SK-N-SH treated with all-trans-retinoic acid at 6 μM for 48 hours (cell line): ENCODE measurements around the gene RPS6KC1.

Experiments used
- ATAC-seq: fragments of 200-7000 bp; cut with Tn5 transposase; 3 replicates; pipeline ENCODE4 v1.9.1; 2020; ENCODE audit warnings: mild to moderate bottlenecking, moderate library complexity
- ARNTL ChIP-seq: fragments of 450-650 bp; formaldehyde crosslinking; IDR thresholded peaks from 2 replicates; pipeline ENCODE4 v1.5.0; 2020; ENCODE audit warnings: low read depth, mild to moderate bottlenecking, moderate library complexity, borderline replicate concordance
- BACH2 ChIP-seq: fragments of 250-450 bp; sonication (Bioruptor Pico); IDR thresholded peaks from 2 replicates; pipeline ENCODE4 v1.9.0; 2021; ENCODE audit warnings: mild to moderate bottlenecking, borderline replicate concordance
- CSDC2 ChIP-seq: fragments of 250-450 bp; sonication (Bioruptor Pico); IDR thresholded peaks from 2 replicates; pipeline ENCODE4 v1.5.0; 2020; ENCODE audit warnings: mild to moderate bottlenecking, moderate library complexity
- GLIS3 ChIP-seq: fragments of 250-450 bp; sonication (Bioruptor Pico); IDR thresholded peaks from 2 replicates; pipeline ENCODE4 v1.5.0; 2020; ENCODE audit warnings: mild to moderate bottlenecking, moderate library complexity
- ISL1 ChIP-seq: fragments of 250-450 bp; sonication (Bioruptor Pico); IDR thresholded peaks from 2 replicates; pipeline ENCODE4 v2.1.2; 2022; ENCODE audit warnings: mild to moderate bottlenecking, moderate library complexity
- OSR1 ChIP-seq: fragments of 250-450 bp; sonication (Bioruptor Pico); IDR thresholded peaks from 2 replicates; pipeline ENCODE4 v1.8.0; 2022; ENCODE audit warnings: moderate library complexity, mild to moderate bottlenecking, inconsistent platforms
- PPARA ChIP-seq: fragments of 250-450 bp; sonication (Bioruptor Pico); IDR thresholded peaks from 2 replicates; pipeline ENCODE4 v1.5.0; 2020; ENCODE audit warnings: mild to moderate bottlenecking, borderline replicate concordance
- TCF4 ChIP-seq: fragments of 250-450 bp; sonication (Bioruptor Pico); IDR thresholded peaks from 2 replicates; pipeline ENCODE4 v1.8.0; 2021; ENCODE audit warnings: mild to moderate bottlenecking, moderate library complexity, borderline replicate concordance
- TOX ChIP-seq: fragments of 250-450 bp; sonication (Bioruptor Pico); IDR thresholded peaks from 2 replicates; pipeline ENCODE4 v1.8.0; 2021; ENCODE audit warnings: mild to moderate bottlenecking, moderate library complexity, borderline replicate concordance
- ZC3H10 ChIP-seq: fragments of 250-450 bp; sonication (Bioruptor Pico); IDR thresholded peaks from 2 replicates; pipeline ENCODE4 v1.5.1; 2021; ENCODE audit warnings: mild to moderate bottlenecking, moderate library complexity
- ZFP30 ChIP-seq: fragments of 450-650 bp; formaldehyde crosslinking; IDR thresholded peaks from 2 replicates; pipeline ENCODE4 v1.5.0; 2022; ENCODE audit warnings: mild to moderate bottlenecking, moderate library complexity
- ZNF565 ChIP-seq: fragments of 450-650 bp; formaldehyde crosslinking; conservative IDR thresholded peaks from 2 replicates; pipeline ENCODE4 v1.5.0; 2020; ENCODE audit warnings: low read depth, mild to moderate bottlenecking, moderate library complexity
- ZNF8 ChIP-seq: fragments of 450-650 bp; formaldehyde crosslinking; IDR thresholded peaks from 2 replicates; pipeline ENCODE4 v1.5.0; 2020; ENCODE audit warnings: mild to moderate bottlenecking, moderate library complexity
- TF ChIP-seq, protein P1 (sequence below): fragments of 250-450 bp; sonication (Bioruptor Pico); IDR thresholded peaks from 2 replicates; pipeline ENCODE4 v1.5.1; 2021; ENCODE audit warnings: mild to moderate bottlenecking, moderate library complexity
- TF ChIP-seq, protein P2 (sequence below): fragments of 250-450 bp; sonication (Bioruptor Pico); IDR thresholded peaks from 2 replicates; pipeline ENCODE4 v1.5.0; 2020; ENCODE audit warnings: mild to moderate bottlenecking, moderate library complexity
- TF ChIP-seq, protein P3 (sequence below): fragments of 250-450 bp; sonication (Bioruptor Pico); IDR thresholded peaks from 2 replicates; pipeline ENCODE4 v1.8.0; 2021; ENCODE audit warnings: low read depth, mild to moderate bottlenecking, moderate library complexity, borderline replicate concordance

Gene RPS6KC1

DNA sequence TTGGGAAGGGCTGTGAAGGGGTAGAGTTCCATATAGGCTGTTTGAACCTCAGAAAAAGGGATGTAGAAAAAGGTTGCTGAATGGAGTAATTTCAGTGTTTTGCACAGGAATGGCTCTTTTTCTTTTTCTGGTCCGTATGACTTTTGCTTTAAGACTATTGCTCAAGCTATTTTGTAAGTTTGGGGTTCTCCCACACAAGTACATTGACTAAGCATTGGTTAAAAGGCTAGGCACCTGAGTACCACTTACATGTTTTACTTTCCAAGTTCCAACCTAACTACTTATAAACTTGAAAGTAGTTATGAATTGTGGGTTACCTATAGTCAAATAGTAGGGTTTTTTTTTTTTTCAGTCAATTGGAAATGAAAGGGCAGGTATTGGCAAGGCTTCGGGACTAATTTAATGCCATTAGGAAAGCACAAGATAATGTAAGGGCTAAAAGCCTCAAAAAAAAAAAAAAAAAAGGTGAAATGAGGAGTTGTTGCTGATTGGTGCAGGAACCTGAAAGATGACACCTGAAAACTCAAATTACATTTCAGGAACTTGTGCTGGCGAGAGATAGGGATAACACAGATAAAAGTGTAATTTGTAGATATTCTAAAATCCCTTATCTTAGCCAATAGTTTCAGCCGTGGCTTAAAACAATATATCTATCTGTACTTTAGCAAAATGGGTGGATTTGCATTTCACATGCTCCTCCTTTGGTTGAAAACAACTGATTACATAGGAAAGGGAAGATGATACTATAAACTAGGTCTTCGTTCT lies 209.5 kb downstream of the RPS6KC1 start:
- TF ChIP-seq ISL1 (CRISPR knock-in tag): no peak
- TF ChIP-seq BACH2 (CRISPR knock-in tag): no peak
- no peak for TF ChIP-seq ZFP30 (CRISPR knock-in tag)
- TF ChIP-seq, protein P1, sequence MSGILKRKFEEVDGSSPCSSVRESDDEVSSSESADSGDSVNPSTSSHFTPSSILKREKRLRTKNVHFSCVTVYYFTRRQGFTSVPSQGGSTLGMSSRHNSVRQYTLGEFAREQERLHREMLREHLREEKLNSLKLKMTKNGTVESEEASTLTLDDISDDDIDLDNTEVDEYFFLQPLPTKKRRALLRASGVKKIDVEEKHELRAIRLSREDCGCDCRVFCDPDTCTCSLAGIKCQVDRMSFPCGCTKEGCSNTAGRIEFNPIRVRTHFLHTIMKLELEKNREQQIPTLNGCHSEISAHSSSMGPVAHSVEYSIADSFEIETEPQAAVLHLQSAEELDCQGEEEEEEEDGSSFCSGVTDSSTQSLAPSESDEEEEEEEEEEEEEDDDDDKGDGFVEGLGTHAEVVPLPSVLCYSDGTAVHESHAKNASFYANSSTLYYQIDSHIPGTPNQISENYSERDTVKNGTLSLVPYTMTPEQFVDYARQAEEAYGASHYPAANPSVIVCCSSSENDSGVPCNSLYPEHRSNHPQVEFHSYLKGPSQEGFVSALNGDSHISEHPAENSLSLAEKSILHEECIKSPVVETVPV: no peak
- no peak for TF ChIP-seq OSR1
- no peak for ATAC-seq

DNA sequence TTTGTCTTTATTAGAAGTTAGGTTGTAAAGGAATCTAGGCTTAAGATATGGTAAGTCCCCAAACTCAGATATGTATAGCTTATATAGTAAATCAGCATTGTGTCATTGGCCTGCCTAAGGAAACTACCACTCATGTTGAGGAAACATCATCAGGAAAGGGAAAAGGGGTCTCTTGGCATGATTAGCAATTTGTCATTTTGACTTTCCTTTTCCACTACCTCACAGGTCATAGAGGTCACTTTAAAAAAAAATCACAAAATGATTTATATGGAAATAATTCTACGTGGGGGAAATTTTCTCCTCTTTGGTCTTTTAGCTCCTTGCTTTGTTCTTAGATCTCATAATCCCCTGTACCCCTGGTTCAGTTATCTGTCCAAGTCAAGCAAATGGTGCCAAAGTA lies 213.5 kb downstream of the RPS6KC1 start:
- TF ChIP-seq ARNTL (CRISPR knock-in tag): no peak
- no peak for TF ChIP-seq ZNF8 (CRISPR knock-in tag)
- TF ChIP-seq, protein P2, sequence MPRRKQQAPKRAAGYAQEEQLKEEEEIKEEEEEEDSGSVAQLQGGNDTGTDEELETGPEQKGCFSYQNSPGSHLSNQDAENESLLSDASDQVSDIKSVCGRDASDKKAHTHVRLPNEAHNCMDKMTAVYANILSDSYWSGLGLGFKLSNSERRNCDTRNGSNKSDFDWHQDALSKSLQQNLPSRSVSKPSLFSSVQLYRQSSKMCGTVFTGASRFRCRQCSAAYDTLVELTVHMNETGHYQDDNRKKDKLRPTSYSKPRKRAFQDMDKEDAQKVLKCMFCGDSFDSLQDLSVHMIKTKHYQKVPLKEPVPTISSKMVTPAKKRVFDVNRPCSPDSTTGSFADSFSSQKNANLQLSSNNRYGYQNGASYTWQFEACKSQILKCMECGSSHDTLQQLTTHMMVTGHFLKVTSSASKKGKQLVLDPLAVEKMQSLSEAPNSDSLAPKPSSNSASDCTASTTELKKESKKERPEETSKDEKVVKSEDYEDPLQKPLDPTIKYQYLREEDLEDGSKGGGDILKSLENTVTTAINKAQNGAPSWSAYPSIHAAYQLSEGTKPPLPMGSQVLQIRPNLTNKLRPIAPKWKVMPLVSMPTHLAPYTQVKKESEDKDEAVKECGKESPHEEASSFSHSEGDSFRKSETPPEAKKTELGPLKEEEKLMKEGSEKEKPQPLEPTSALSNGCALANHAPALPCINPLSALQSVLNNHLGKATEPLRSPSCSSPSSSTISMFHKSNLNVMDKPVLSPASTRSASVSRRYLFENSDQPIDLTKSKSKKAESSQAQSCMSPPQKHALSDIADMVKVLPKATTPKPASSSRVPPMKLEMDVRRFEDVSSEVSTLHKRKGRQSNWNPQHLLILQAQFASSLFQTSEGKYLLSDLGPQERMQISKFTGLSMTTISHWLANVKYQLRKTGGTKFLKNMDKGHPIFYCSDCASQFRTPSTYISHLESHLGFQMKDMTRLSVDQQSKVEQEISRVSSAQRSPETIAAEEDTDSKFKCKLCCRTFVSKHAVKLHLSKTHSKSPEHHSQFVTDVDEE (CRISPR knock-in tag): no peak
- TF ChIP-seq ZNF565: no peak
- TF ChIP-seq BACH2 (CRISPR knock-in tag): no peak
- ATAC-seq: no peak

DNA sequence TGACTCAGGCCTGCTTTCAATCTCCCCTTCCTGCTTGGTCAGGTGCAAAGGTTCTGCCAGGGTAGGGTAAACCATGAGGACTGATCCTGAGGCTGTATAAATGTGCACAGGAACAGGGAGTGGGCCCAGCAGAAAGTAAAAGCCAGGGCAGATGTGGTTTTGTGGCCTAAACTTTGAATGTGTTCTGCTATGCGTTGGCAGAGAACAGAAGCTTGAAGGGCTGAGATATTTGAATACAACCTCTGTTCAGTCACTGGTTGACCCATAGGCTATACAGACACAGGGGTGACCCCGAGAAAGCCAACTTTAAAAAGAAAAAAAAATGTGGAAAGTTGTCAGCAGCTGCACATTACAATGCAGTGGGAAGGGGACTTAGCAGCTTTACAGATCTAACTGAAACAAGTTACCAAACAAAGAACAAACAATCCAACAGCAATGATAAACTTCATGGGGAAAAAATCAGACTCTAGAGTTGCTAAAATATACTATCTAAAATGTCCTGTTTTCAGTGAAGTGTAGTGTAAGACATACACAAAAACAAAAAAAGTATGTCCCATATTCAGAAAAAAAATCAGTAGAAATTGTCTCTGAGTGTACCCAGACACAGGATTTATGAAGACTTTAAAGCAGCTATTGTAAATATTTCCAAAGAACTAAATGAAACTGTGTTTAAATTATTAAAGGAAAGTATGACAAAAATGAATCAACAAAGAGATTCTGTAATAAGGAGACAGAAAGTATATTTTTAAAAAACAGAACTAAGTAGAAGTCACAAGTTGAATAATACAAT lies 216.1 kb downstream of the RPS6KC1 start:
- no peak for ATAC-seq
- TF ChIP-seq, protein P1: no peak
- no peak for TF ChIP-seq CSDC2 (CRISPR knock-in tag)
- no peak for TF ChIP-seq ZC3H10 (CRISPR knock-in tag)

DNA sequence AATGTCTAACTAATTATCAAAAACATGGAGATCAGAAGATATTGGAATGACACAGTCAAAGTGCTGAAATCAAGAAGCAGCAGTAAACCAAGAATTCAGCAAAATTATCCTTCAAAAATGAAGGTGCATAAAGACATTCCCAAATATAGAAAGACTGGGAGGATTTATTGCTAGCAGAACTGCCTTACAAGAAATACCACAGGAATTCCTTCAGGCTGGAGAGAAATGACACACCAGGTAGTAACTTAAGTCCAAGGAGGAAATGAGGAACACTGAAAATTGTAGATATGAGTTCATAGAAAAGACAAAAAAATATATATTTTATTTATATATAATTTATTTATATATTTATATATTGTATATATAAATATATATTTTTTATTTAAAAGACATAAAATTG lies 217.2 kb downstream of the RPS6KC1 start:
- TF ChIP-seq TOX (CRISPR knock-in tag) (no peak), ZNF565 (no peak), GLIS3 (CRISPR knock-in tag) (no peak), PPARA (no peak), ZNF8 (CRISPR knock-in tag) (no peak), ZFP30 (CRISPR knock-in tag) (no peak)
- TF ChIP-seq, protein P1: no peak
- TF ChIP-seq, protein P3, sequence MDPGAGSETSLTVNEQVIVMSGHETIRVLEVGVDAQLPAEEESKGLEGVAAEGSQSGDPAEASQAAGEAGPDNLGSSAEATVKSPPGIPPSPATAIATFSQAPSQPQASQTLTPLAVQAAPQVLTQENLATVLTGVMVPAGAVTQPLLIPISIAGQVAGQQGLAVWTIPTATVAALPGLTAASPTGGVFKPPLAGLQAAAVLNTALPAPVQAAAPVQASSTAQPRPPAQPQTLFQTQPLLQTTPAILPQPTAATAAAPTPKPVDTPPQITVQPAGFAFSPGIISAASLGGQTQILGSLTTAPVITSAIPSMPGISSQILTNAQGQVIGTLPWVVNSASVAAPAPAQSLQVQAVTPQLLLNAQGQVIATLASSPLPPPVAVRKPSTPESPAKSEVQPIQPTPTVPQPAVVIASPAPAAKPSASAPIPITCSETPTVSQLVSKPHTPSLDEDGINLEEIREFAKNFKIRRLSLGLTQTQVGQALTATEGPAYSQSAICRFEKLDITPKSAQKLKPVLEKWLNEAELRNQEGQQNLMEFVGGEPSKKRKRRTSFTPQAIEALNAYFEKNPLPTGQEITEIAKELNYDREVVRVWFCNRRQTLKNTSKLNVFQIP (CRISPR knock-in tag): no peak
- TF ChIP-seq, all 23 proteins: peak for 0
- no peak; the same call in 2 of the 3 replicates for ATAC-seq

DNA sequence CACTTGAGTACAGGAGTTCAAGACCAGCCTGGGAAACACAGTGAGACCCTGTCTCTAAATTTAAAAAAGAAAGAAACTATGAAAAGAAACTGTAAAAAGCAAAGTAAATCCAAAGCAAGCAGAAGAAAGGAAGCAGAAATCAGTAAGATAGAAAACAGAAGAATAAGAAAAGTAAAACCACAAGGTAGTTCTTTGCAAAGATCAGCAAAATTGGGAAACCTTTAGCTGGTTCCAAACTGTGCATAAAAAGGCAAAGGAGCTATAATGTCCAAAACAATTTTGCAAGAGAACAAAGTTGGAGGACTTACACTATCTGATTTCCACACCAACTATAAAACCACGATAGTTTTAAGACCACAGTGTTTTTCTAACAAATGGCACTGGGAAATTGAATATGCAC lies 218.8 kb downstream of the RPS6KC1 start:
- ATAC-seq: no peak
- TF ChIP-seq, protein P2 (CRISPR knock-in tag): no peak
- TF ChIP-seq ZNF565 (no peak), TCF4 (CRISPR knock-in tag) (no peak)
